ENCODE data around the gene ARF3.
A peak's percentile ranks its signal among the peaks of the same experiment; 100 is the strongest.

Gene ARF3

DNA sequence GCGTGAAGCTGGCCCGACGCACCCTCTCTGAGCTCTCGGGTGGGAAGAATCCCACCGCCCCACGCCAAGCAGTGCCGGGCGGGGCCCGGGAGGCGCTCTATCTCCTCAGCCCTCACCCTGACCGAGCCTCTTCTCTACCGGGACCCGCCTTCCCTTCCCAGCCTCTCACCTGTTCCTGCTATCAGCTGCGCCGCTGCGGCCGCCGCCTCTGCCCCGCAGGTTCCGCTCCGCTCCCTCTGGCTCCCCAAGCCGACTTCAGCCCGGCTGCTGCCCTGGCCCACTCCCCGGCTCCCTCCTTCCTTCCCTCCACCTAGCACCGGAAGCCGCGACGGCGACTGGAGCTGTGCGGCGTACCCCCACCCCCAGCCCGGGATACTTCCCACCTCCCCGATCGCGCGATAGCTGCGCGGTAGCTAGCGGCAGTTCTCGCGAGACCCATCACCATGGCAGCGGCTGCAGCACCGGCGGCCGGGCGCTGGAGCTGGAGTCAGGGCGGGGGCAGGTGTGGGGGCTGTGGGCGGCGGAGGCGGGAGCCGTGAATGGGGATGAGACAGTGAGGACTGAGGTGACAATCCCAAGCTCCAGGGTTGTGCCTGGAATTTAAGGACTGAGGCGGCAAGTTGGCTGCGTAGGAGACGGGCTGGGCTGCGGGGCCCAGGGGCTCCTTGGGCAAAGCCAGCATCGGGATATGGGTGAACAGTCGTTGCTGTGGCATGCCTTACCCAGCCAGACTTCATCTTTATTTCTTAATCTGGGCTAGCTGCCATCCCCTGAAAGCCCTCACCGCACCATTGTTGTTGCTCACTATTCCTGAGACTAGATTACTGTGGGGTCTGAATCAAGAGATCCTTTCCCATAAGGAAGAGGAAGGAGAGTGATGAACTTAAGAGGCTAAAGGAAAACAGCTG lies at the start of gene ARF3:
ARF3 (minus strand) TSS at position 347 of the 908 bp plus-strand sequence. CDS start 16,392 bp downstream, outside the sequence.
- DNase-seq (ENCODE audit: low spot score), result peak; percentile 97

DNA sequence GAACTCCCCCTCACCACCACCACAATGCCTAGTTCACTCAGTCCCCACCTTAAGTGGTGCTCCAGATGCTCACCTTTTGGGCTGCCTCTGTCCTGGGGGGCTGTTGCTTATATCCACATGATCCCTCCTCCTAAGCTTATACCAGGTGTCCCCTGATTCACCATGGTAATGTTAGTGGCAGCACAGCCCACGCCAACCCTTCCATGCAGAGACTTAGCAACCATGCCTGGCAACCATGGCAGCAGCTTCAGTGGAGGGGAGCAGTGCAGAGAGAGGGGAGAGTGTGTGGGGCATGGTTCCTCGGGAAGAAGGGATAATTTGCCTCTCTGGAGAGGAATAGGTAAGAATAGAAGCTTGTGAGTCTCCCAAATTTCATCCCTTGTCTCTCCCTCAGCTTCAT lies 43.1 kb upstream of the ARF3 start:
- no peak for DNase-seq (ENCODE audit: low spot score)

- peak; percentile 81 for DNase-seq (ENCODE audit: low spot score)
Measured at GRCh38 chr12:48999371-49000131, 42.3 kb upstream of the ARF3 start, which contains the start of gene DDN. TSS of gene DDN (minus strand) at chr12:48999375. CDS start at chr12:48999287, 88 bp downstream.

DNA sequence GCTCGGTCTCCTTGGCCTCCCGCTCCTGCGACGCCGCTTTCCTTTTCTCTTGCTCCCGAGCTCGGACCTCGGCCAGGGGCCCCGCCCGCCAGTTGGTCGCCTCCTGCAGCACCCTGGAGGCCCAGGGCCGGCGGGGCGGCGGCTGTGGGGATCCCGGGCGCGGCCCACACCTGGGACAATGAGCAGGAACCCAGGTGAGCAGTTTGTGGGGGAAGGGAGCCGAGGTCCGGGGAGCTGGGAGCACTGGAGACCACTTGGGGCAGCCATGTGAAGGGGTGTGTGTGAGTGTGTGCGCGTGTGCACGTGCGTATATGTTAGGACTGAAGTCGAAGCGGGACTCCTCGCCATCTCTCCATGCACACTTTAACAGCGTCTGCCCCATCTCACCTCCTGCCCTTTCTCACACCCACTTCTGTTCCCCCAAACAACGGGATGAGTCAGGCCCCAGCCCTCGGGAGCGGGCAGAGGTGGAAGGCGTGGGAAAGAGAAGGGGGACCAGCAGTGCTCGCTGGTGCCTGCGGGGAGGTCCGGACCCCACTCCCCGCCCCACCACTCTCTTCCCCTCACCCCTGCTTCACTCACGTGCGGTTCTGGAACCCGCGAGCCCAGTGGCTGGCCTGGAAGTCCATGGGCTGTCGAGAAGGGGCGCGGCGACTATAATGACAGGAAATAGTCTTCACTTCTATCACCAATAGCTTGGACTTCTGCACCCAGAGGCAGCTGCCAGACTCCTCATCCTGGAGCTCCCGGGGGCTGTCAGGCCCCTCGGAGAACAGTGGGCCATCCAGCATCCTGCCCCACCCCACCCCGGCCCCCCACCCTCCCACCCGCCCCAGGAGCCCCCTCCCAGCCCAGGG lies 41.4 kb upstream of the ARF3 start:
- DNase-seq (ENCODE audit: low spot score), result no peak

- DNase-seq (ENCODE audit: low spot score), result no peak
Measured at GRCh38 chr12:48997719-48998496, 40.6 kb upstream of the ARF3 start.

DNA sequence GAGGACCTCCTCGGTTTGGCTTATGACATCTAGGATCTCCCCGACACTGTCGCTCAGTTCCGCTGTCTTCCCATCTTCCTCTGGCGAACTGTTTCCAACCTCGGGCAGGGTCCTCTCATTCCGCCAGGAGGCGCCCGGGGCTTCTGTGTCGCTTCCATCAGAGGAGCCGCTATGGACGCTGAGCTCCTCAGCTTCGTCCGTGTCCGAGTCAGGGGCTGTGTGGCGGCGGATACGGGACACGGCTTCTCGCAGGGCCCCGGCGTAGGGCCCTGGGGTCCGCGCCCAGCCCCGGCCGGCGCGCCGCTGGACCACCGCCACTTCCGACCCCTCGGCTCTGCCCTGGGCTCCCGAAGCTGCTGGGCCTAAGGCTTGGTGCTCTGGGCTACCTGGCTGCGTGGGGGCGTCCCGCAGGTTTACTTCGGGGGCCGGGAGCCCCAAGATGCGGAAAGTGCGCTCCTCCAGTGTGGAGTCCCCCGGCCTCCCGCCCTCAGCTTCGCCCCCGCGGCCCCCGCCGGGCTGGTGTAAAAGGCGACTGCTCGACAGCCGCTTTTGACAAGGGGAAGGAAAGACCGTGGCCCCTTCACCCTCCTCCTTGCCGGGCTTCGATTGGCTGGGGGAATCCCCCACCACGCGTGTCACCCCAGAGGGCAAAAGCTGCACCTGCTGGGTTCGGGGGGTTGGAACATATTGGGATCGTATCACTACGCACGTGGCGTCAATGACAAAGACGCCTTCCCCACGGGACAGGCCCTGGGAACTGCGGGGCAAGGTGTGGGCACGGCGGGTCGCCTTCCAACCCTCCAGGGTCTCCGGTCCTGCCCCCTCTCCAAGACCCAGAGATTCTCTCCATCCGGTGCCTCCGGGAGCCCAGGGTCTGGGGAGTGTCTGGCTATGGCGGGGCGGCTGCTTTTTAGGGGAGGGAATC lies 39.8 kb upstream of the ARF3 start:
- DNase-seq (ENCODE audit: low spot score), result peak; percentile 91

DNA sequence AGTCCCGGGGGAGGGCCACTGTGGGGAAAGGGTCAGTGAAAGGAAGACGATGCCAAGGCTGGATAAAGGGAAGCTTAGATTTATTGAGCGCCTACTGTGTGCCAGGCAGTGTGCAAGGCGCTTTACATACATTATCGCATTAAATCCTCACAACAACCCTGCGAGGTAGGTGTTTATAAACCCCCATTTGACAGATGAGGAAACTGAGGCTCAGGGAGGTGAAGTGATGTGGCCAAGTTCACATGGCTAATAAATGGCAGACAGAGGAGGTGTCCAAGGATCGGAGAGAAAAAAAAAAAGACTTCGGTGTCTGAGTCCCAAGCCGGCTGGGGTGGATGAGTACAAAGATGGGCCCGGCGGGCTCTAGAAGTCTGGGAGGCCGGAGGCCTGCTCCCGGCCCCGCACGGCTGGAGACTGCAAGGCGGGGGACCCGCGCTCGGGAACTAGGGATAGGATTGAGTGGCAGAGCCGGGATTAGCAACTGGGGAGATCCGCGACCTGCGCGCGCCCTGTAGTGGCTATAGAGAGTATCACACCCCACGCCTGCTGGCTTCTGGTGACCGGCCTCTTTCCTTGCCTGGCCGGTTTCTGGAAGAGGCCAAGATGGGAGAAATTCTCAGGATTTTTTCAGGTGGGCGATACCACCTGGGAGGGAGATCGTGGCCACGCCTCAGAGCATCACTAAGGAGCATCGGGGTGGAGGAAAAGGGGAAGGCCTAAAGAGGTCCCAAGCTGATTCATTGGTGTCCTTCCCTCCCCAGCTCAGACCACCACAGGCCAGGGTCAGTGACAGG lies 38.0 kb upstream of the ARF3 start:
- DNase-seq (ENCODE audit: low spot score), result peak; percentile 98

DNA sequence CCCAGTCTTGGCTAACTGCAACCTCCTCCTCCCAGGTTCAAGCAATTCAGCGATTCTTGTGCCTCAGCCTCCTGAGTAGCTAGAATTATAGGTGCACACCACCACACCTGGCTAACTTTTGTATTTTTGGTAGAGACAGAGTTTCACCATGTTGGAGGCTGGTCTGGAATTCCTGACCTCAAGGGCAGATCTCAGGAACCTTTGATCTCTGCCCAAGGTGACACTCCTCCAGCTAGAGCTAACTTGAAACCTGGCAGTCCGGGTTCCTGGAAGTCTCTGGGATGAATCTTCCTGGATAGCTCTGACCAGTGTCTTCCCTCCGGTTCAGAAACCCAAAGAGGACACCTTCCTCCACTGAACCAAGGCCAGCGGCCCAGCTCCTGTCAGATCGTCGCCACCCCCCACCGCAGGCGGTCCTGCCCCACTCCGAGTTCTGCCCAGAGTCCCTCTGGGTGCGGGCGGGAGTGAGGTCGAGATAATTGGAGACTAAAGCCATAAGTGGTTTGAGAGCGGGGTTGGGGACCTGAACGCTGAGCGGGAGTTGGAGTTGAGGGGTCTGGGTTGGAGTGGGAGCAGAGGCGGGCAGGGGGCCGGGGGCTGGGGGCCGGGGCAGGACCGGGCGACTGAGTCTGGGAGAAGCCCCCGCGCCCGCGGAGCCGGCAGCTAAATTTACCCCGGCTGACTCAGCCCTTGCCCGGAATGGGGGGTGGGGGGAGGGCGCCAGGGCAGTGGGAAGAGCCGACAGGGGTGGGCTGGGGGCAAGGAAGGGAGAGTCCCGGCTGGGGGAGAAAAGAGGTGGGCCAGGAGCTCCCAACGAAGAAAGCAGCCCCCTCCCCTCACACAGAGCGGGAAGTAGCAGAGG lies 37.2 kb upstream of the ARF3 start:
- no peak for DNase-seq (ENCODE audit: low spot score)

- DNase-seq (ENCODE audit: low spot score), result no peak
Measured at GRCh38 chr12:48993787-48994186, 36.5 kb upstream of the ARF3 start.

- DNase-seq (ENCODE audit: low spot score), result peak; percentile 4
Measured at GRCh38 chr12:48991247-48992050, 34.2 kb upstream of the ARF3 start.

DNA sequence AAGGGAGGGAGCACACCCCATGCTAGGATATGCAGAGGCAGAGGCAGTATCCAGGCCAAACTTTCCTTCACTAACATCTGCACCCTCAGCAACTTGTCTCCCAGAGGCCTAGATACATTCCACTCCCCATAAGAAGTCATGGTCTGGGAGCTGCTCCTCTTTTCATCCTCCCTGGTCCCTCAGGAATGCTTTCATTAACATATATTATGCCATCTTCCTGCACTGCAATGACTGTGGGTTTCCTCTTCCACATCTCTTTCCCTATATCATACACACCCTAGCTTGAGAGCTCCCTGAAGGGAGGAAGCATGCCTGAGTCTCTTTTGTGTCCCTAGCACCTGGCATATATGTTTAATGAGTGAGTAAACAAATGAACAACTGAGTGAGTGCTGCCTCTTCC lies 33.3 kb upstream of the ARF3 start:
- DNase-seq (ENCODE audit: low spot score), result peak; percentile 11

DNA sequence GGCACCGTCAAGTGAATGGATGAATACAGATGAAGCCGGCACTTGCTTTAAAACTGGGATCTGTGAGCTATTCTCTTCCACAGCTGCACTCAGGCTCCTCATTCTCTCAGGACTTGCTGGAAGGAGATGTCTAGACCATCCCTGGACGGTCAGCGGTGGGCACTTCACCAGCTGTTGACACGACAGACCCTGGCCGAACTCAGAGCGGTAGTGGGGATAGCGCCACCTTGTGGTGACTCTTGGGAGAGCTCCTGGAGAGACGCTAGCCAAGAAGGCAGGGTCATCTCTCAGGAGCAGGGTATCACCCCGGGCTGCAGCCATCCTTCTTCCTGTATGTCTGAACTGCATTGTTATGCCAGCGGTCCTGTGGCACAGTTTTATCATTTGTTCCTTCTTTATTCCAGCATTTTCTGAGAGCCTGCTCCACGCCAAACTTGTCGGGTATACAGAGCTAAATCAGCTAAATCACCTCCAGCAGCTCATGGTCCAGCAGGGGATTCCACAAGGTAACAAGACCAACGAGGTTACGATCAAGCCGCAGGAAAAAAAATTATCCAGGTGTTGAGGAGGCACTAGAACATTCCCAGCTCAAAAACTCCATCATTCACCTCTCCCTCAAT lies 30.9 kb upstream of the ARF3 start:
- no peak for DNase-seq (ENCODE audit: low spot score)

DNA sequence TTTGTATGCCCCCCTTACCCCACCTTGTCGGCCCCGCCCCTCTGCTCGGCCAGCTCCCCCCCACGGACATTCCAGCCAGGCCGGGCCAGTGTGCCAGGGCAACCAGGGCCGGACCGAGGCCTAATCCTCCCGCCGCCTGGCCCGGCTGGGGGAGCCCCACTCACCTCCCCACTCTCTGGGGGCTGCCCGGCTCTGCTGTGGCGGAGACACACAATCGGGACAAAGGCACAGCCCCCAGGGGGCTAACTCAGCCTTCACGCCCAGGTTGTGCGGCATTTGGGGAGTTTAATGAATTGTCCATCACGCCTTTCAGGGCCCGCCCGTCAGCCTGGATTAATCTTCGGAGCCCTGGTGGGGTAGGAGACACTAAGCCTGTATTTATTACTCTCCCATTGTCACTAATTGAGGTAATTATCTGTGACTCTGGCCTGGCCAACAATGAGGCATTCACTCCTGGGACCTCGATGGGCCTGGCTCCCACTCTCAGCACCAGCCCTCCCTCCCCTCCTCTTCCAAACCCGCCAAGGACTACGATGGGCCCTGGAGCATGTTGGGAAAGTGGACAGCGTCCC lies 29.5 kb upstream of the ARF3 start:
- DNase-seq (ENCODE audit: low spot score), result no peak

GRCh38 chr12:48985901-48986300 lies 28.6 kb upstream of the ARF3 start:
- no peak for DNase-seq (ENCODE audit: low spot score)

DNA sequence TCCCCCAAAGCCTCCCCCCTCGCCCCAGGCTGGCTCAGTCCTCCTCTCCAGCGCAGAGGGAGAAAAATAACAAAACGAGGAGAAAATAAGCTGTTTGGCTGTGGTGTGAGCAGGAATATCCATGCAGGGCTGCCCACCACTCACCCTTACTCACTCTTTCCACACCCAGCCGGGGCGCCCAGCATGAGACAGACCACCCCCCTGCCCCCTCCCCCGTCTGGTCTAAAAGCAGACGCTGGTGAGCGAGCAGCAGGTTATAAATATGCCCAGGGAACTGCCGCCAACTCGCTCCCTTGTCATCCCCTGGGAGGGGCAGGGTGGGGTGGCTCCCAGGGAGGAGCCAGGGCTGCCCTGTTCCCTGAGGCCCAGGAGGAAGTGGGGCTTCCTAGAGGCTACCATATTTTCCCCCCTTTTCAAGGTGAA lies 28.2 kb upstream of the ARF3 start:
- no peak for DNase-seq (ENCODE audit: low spot score)

GRCh38 chr12:48982397-48983080 lies 25.3 kb upstream of the ARF3 start:
- DNase-seq (ENCODE audit: low spot score), result no peak
